HG03571 (cell line): Measurements from ENCODE around the gene TFG.
"Not testable (repeated sequence)": the region's sequence is repeated elsewhere in the genome, so short reads cannot be mapped to it uniquely, and the experiment has no call there.

Experiments
- ATAC-seq: cut with Tn5 transposase; IDR thresholded peaks from one replicate; pipeline ENCODE4 v1.9.1; 2021; ENCODE audit not compliant: unreplicated experiment

Gene TFG

DNA sequence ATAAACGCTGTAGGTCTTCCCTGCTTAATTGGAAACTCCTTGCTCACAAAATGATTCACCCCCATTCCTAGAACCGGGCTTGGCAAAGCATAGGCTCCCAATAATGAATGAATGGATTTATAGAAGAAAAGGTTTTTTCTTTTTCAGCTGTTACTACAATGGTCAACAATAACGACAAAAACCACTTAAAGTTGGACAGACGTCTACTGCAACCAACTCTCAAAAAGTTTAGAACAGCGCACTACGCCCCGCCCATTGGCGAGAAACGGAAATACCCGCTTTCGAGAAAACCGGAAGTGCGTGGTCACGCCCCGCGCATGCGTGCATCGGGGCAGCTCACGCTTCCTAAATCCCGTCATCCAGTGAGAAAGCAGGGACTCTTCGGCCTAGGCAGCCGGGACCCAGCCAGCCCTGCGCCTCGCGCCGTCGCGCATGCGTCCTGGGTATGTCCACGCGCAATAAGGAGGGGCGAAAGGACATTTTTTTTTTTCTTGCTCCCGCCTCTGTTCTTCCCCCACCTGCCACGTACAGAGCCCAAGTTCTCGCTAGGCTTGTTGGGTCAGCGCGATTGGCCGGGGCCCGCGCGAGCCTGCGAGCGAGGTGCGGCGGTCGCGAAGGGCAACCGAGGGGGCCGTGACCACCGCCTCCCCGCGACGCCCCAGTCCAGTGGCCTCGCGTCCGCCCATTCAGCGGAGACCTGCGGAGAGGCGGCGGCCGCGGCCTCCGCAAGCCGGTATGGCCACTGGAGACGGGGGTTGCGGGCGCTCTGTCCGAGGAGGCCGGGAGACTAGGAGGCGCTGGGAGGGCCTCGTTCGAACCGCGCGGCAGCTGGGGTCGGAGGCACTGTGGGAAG lies at the start of gene TFG:
TFG (plus strand) TSS at position 506 of the 853 bp plus-strand sequence. CDS start 4,192 bp downstream, outside the sequence.
- ATAC-seq: peak; percentile 93

DNA sequence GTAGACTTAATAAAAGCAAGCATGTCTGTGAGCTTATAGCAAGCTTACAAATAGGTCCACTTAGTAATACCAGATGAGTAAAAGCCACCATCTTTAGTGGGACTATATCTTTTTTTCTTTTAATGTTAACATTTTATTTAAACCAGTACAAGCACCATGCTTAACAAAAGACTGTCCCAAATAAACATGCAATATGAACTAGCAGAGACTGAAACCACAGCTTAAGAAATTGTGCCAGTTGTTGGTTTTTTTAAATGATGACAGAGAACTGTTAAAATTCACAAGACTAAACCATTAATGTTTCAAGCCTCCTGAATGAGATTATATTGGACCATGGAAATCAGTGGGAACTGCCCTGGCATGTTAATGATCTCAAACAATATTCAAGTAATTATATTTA lies 48.0 kb upstream of the TFG start:
- ATAC-seq: not testable (repeated sequence)

GRCh38 chr3:100662113-100662823 lies 47.0 kb upstream of the TFG start:
- ATAC-seq: no peak

DNA sequence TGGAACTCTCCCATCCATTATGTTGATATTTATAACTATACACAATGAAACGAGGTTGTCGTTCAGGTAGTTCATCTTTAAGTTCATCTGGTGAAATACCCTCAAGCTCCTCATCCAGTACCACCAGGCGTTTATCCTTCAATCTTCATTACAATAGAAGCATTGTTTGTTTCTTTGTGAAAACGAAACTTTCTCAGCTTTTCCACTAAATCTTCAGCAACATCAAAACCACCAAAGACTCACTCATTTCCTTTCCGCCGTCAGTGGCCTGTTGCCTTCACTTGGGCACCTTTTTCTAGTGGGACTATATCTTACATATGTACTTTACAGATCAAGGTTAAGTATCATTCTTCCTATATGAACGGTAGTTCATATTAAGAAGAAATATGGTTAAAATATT lies 44.1 kb upstream of the TFG start:
- ATAC-seq: no peak

- not testable (repeated sequence) for ATAC-seq
Observed at GRCh38 chr3:100666699-100667098, 42.6 kb upstream of the TFG start.

DNA sequence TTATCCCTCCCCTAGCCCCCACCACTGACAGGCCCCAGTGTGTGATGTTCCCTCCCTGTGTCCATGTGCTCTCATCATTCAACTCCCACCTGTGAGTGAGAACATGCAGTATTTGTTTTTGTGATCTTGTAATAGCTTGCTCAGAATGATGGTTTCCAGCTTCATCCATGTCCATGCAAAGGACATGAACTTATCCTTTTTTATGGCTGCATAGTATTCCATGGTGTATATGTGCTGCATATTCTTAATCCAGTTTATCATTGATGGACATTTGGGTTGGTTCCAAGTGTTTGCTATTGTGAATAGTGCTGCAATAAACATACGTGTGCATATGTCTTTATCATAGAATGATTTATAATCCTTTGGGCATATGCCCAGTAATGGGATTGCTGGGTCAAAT lies 42.0 kb upstream of the TFG start:
- not testable (repeated sequence) for ATAC-seq

GRCh38 chr3:100670995-100671394 lies 38.3 kb upstream of the TFG start:
- ATAC-seq: not testable (repeated sequence)

DNA sequence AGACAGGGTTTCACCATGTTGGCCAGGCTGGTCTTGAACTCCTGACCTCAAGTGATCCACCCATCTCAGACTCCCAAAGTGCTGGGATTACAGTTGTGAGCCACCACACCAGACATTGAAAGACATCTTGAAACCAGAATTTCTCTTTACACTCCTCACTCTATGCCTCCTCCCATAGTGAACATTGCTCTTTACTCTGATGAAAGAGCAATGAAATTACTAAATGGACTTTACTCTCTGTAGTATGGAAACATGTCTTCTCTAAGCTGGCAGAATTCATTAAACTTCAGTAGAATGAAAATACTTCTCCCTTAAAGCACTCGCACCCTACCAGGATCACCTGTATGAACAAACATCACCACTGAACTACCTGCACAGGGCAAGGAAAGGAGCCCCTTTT lies 27.8 kb upstream of the TFG start:
- ATAC-seq: no peak

- no peak for ATAC-seq
Observed at GRCh38 chr3:100682056-100682853, 27.0 kb upstream of the TFG start.

DNA sequence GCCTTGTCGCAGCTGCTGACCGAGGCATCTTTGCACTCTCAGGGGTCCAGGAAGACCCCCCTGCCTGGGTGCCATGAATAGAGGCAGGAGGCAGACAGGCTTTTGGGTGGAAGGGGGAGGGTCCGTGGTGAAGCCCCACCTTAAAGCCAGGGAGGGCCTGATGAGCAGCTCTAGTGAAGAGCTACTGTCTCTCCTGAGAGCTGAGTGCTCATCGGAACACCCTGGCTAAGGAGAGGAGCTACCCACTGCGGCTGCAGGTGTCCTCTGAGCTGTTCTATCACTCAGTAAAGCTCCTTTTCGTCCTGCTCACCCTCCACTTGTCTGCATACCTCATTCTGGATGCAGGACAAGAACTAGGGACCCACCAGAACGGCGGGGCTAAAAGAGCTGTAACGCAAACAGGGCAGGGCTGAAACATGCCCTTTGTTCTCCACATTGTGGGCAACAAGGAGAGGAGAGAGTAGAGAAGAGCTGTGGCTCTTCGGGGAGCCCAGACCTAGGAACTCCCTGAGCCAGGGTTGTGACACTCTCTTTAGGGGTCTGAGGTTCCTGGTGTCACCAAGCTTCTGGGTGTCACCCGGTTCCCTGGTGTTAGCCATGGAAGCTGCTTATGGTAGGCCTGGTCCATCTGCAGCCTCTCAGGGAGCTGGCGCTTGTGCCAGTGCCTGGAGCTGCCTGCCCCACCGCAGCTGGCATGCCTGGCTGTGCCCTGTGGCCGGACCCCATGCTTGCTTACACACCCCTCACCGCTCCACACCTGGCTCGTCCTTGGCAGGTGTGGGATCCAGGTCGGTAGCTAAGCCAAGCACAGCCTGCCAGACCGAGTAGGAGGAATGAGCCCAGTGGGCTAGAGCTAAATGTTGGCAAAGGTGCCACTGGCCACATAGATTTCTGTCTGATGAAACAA lies 26.2 kb upstream of the TFG start:
- no peak for ATAC-seq

- no peak for ATAC-seq
Observed at GRCh38 chr3:100693225-100693624, 16.1 kb upstream of the TFG start.

DNA sequence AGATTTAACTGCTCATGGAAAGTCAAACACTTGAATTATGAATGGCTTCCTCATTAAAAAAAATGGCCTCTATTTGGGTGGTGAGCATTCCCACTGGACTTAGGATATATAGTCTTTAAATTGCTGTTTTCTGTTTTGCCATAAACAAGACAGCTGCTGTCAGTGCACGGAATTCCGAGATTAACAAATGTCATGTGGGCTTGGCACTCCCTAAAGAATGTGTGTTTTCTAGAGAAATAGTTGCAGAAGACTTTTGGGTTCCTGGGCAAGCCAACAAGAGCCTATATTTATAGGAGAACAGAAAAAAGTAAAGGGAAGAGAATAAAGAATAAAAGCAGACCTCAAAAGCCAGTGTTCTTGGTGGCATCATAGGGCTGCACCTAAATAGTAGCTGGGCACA lies 13.6 kb upstream of the TFG start:
- no peak for ATAC-seq

DNA sequence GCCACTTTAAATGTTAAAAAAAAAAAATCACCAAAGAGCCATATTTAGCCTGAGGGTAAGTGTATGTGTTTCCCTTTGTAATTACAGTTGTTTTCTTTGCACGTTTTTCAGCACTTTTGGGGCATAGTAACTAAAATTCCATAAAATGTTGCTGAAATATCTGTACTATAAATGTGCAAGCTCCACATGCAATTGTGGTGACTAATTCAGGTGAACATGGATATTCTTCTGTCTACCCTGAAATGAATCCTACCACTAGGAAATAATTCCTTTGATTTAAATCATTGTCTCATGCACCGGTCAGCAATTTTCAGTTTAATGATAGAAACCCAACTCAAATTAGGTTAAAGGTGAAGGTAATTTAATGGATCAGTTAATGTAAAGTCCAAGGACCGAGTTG lies 13.1 kb upstream of the TFG start:
- ATAC-seq: no peak

DNA sequence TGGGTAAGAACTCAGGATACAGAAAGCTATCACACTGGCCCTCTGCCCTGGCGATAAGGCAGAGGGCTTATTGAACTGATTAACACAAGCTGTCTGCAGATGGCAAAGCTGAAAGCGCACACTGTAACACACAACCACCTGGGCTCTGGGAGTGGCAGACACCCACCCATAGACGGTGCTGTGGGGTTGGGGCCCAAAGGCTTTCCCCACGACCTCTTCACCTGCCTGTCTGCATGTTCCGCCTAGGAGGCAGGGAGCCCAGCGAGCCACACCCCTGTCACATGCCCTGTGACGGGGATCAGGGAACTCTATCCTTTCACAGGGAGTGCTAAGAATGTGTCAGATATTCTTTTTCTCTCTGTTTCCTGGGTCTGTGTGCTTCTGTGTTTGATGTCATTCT lies 12.1 kb upstream of the TFG start:
- no peak for ATAC-seq

- ATAC-seq: no peak
Observed at GRCh38 chr3:100697723-100698285, 11.5 kb upstream of the TFG start.

DNA sequence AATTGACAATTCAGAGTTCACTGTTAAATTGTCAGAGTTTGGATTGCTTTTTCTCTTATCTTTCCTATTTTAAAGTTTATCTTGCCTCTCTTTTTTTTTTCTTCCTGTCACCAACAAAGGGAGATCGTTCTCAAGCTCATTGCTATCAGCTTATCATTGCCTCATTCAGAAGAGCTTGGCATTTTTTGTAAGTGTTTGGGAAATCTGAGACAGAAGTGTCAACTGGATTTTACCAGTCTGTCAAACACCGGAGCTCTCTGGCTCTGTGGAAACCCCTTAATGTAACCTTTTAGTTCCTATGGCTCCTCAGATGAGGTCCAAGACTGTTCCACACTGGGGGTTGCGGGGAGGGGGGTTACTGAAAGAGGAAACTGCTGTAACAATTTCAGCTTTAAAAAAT lies 10.6 kb upstream of the TFG start:
- ATAC-seq: no peak

DNA sequence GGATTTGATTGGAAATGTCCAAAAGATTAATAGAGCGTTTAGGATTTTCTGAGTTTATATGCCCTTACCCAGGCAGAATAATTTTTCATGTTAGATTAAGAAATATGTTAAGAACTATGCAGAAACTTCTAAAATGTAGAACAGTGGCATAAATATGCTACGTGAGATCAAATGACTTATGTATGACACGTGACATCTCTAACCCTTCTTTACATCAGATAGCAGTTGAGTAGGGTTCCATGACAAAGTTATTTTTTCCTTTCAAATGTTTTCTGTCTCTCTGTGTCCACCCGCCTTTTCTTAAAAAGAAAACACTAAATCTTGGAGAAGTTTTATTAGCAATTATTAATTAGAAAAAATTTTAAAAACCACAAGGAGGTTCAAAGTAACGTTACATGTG lies 8.6 kb upstream of the TFG start:
- ATAC-seq: no peak

GRCh38 chr3:100702082-100702979 lies 7.0 kb upstream of the TFG start:
- no peak for ATAC-seq

GRCh38 chr3:100702980-100703345 lies 6.3 kb upstream of the TFG start:
- no peak for ATAC-seq
